ENCODE measurements around the gene ISM1.

The ISM1 gene

GRCh38 chr20:13271977-13272975 is 51.2 kb downstream of the ISM1 start:
- Histone ChIP-seq H3K9ac (ENCODE audit: low read depth, low read length) (no peak overlapping the region), H3K36me3 (ENCODE audit: insufficient read depth, low read length) (no peaks in the 10 kb centered on the region), H3K9me3 (ENCODE audit: control insufficient read depth, insufficient read depth, low read length) (no peaks in the 10 kb centered on the region), H3K4me1 (ENCODE audit: insufficient read depth, low read length) (peaks cover 4% of the 10 kb centered on the region; the same call in 1 of the 2 replicates)

DNA sequence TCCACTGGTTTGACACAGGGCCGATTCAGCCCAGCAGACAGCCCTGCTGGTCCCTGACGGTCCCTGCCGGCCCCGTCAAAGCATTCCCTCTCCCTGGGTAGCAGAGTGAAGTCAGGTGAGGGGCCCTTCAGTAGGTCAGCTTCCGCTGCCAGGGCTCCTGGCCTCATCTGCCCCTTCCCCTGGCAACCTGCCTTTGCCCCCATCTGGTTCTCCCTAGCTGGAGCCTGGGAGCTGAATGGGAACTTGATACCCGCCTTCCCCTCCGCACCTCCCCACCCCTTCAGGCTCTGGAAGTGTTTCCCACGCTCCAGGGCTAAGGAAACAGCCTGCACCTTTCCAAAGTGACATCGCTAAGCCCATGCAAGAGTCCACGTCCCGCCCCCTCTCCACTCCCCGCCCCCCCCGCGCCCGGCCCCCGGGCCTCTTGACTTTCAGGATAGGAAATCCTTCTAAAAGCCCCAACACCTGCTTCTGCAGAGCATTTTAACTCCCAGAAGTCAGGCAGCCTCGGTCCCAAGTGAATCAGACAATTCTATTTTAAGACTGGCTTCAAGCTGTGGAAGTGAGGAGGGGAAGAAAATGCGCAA is 53.3 kb downstream of the ISM1 start:
- Histone ChIP-seq H3K36me3 (ENCODE audit: insufficient read depth, low read length) (no peaks in the 10 kb centered on the region), H3K9ac (ENCODE audit: low read depth, low read length) (no peak overlapping the region), H3K9me3 (ENCODE audit: control insufficient read depth, insufficient read depth, low read length) (no peaks in the 10 kb centered on the region), H3K4me1 (ENCODE audit: insufficient read depth, low read length) (peaks cover 4% of the 10 kb centered on the region; the same call in 1 of the 2 replicates)

- Histone ChIP-seq H3K9me3 (ENCODE audit: control insufficient read depth, insufficient read depth, low read length) (no peaks in the 10 kb centered on the region), H3K9ac (ENCODE audit: low read depth, low read length) (no peak overlapping the region), H3K4me1 (ENCODE audit: insufficient read depth, low read length) (peaks cover 4% of the 10 kb centered on the region; the same call in 1 of the 2 replicates), H3K36me3 (ENCODE audit: insufficient read depth, low read length) (no peaks in the 10 kb centered on the region)
Measured at GRCh38 chr20:13276945-13277541, 56.0 kb downstream of the ISM1 start.

DNA sequence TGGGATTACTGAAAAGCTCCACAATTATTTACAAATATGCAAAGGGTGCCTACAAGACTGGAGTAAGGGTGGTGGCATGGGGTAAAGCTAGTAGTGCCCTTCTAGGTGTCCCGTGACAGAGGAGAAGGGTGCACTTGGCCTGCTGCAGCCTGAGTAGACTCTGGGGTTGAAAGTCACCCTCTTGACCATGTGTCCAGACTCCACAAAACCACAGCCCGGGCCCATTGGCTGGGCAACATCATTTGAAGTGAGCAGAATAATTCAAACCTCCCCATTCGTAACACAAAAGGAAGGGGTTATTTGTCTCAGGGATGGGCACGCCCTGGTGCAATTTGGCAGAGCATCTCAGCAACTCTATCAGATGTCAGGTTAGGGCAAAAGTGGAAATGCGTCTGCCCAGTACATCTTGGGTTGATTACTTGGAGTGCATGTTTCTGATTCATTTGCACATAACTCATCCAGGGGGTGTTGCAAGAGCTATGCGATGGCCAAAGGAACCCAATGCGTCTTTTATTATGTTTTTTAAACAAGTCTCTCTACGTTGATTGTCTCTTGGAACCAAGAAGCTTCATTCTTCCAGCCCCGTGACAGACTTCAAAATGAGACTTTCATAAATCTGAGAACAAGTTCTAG is 56.7 kb downstream of the ISM1 start:
- no peaks in the 10 kb centered on the region for H3K36me3 ChIP-seq (ENCODE audit: insufficient read depth, low read length)
- no peak overlapping the region for H3K9ac ChIP-seq (ENCODE audit: low read depth, low read length)
- H3K9me3 ChIP-seq (ENCODE audit: control insufficient read depth, insufficient read depth, low read length), result no peaks in the 10 kb centered on the region
- H3K4me1 ChIP-seq (ENCODE audit: insufficient read depth, low read length), result peaks cover 4% of the 10 kb centered on the region; the same call in 1 of the 2 replicates

DNA sequence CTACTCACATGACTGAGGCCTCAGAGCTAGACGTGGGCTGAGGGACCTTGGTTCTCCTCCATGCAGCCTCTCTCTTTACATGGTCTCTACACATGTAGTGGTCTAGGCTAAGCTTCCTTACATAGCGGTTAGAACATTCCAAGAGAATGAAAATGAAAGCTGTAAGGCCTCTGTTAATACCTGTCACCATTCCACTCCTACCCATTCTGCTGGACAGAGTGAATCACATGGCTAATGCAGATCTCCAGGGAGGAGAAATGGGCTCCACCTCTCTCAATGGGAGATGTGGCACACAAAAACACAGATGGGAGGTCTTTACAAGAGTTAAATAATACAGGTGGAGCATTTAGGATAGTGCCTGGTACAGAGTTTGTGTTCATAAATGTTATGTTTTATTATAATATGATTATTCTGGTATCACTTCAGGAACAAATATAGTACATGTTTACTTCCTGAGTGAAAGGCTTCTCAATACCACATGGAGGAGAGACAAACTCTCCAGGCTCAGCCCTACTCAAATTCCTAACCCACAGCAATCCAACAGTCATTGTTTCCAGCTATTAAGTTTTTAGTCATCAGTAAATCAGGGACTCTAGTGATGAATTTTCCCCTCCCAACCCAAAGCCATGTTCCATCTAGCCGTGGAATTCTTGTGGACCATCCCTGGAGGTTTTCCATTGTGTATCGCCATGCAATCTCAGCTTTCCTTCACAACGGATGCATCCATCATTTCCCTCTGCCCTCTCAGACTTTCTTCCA is 57.9 kb downstream of the ISM1 start:
- H3K36me3 ChIP-seq (ENCODE audit: insufficient read depth, low read length), result no peaks in the 10 kb centered on the region
- no peaks in the 10 kb centered on the region for H3K9me3 ChIP-seq (ENCODE audit: control insufficient read depth, insufficient read depth, low read length)
- H3K4me1 ChIP-seq (ENCODE audit: insufficient read depth, low read length), result peaks cover 4% of the 10 kb centered on the region; the same call in 1 of the 2 replicates
- H3K9ac ChIP-seq (ENCODE audit: low read depth, low read length), result no peak overlapping the region

- Histone ChIP-seq H3K36me3 (ENCODE audit: insufficient read depth, low read length) (no peaks in the 10 kb centered on the region), H3K9me3 (ENCODE audit: control insufficient read depth, insufficient read depth, low read length) (no peaks in the 10 kb centered on the region), H3K4me1 (ENCODE audit: insufficient read depth, low read length) (no peaks in the 10 kb centered on the region), H3K9ac (ENCODE audit: low read depth, low read length) (no peak overlapping the region)
Measured at GRCh38 chr20:13280609-13281324, 59.7 kb downstream of the ISM1 start.

DNA sequence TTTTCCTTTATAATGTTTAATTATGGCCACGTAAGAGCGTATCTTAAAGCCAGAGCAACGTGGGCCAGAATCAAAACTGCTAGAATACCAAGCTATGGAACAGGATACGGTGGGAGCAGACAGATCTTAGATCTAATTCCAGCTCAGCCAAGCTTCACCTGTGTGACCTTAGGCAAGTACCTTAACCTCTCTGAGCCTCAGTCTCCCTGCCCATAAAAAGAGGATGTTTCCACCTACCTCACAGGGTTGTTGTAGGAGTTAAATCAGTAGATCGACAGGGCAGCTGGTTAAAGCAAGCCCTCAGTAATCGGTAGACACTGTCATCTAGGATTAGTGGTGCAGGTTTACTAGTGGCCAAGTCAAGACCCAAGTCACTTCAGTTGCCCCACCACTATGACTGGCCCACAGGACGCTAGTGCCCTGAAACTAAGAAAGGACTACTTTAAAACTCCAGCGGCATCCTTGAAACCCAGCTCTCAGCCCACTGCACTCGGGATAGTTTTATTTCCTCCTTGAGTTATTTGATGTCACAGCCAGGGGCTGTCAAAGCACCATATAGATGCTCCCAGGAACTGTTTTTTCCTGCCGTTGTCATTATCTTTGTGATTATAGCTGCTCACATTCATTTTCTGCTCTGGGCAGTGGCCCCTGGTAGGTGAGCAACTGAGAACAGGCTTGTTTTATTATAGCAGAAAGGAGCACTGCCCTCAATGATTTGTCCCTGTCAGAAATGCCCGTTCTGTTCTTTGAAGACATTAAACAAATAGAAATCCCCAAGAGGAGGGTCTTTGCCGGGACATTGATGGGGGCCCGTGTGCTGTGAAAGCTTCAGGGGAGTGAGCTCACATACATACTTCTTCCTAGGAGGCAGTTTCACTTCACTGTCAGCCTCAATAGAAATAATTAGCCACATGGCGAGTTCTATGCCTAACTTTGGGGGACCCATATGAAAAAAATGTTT is 63.1 kb downstream of the ISM1 start:
- Histone ChIP-seq H3K9me3 (ENCODE audit: control insufficient read depth, insufficient read depth, low read length) (no peaks in the 10 kb centered on the region), H3K9ac (ENCODE audit: low read depth, low read length) (no peak overlapping the region), H3K36me3 (ENCODE audit: insufficient read depth, low read length) (no peaks in the 10 kb centered on the region), H3K4me1 (ENCODE audit: insufficient read depth, low read length) (no peaks in the 10 kb centered on the region)

GRCh38 chr20:13284830-13285229 is 63.8 kb downstream of the ISM1 start:
- H3K4me1 ChIP-seq (ENCODE audit: insufficient read depth, low read length), result no peaks in the 10 kb centered on the region
- no peaks in the 10 kb centered on the region for H3K36me3 ChIP-seq (ENCODE audit: insufficient read depth, low read length)
- no peaks in the 10 kb centered on the region for H3K9me3 ChIP-seq (ENCODE audit: control insufficient read depth, insufficient read depth, low read length)
- H3K9ac ChIP-seq (ENCODE audit: low read depth, low read length), result no peak overlapping the region

GRCh38 chr20:13285408-13285807 is 64.3 kb downstream of the ISM1 start:
- Histone ChIP-seq H3K4me1 (ENCODE audit: insufficient read depth, low read length) (no peaks in the 10 kb centered on the region), H3K9me3 (ENCODE audit: control insufficient read depth, insufficient read depth, low read length) (no peaks in the 10 kb centered on the region), H3K36me3 (ENCODE audit: insufficient read depth, low read length) (no peaks in the 10 kb centered on the region), H3K9ac (ENCODE audit: low read depth, low read length) (no peak overlapping the region)

GRCh38 chr20:13286052-13286451 is 65.0 kb downstream of the ISM1 start:
- H3K9ac ChIP-seq (ENCODE audit: low read depth, low read length), result no peak overlapping the region
- H3K36me3 ChIP-seq (ENCODE audit: insufficient read depth, low read length), result no peaks in the 10 kb centered on the region
- H3K9me3 ChIP-seq (ENCODE audit: control insufficient read depth, insufficient read depth, low read length), result no peaks in the 10 kb centered on the region
- H3K4me1 ChIP-seq (ENCODE audit: insufficient read depth, low read length), result no peaks in the 10 kb centered on the region

DNA sequence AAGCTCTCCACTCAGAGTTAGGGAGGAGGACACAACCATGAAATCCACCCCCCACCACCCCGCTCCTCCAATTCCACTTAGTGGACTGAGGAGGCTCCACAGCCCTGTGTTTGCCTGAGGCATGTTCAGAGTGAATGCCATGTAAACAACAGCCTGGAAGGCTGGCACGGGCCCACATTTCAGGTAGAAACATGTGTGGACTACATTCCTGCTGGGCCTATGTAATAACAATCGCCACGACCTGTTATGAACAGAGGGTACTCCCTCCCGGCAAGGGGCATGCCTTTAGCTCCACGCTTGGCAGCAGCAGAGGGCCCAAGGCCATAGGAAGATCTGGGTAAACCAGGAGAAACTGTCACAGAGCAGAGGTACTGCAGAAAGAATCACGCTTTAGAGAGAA is 65.5 kb downstream of the ISM1 start:
- Histone ChIP-seq H3K9ac (ENCODE audit: low read depth, low read length) (no peak overlapping the region), H3K9me3 (ENCODE audit: control insufficient read depth, insufficient read depth, low read length) (no peaks in the 10 kb centered on the region), H3K4me1 (ENCODE audit: insufficient read depth, low read length) (no peaks in the 10 kb centered on the region), H3K36me3 (ENCODE audit: insufficient read depth, low read length) (no peaks in the 10 kb centered on the region)

- H3K36me3 ChIP-seq (ENCODE audit: insufficient read depth, low read length), result no peaks in the 10 kb centered on the region
- H3K9me3 ChIP-seq (ENCODE audit: control insufficient read depth, insufficient read depth, low read length), result no peaks in the 10 kb centered on the region
- H3K9ac ChIP-seq (ENCODE audit: low read depth, low read length), result no peak overlapping the region
- no peaks in the 10 kb centered on the region for H3K4me1 ChIP-seq (ENCODE audit: insufficient read depth, low read length)
Measured at GRCh38 chr20:13288357-13288756, 67.3 kb downstream of the ISM1 start.
